NB4 (cell line): ENCODE data around the gene ICAM2.

Source experiments
- DNase-seq: peaks from one replicate; pipeline ENCODE4 v3.0.0; 2010; ENCODE audit warnings: low read depth
- H3K4me3 ChIP-seq: one replicate; pipeline ENCODE4 v1.5.1; 2011; ENCODE audit warnings: mild to moderate bottlenecking, low read depth, low read length, moderate library complexity
- CTCF ChIP-seq: IDR thresholded peaks from one replicate; pipeline ENCODE4 v1.5.1; 2012; ENCODE audit warnings: low read depth, low read length
- MAX ChIP-seq: IDR thresholded peaks from 2 replicates; pipeline ENCODE4 v1.6.1; 2011; ENCODE audit warnings: low read depth, low read length
- MYC ChIP-seq: IDR thresholded peaks from 2 replicates; pipeline ENCODE4 v1.6.1; 2011; ENCODE audit warnings: low read depth, low read length
- POLR2A ChIP-seq: IDR thresholded peaks from 2 replicates; pipeline ENCODE4 v1.6.1; 2011; ENCODE audit warnings: mild to moderate bottlenecking; ENCODE audit not compliant: insufficient read length; ENCODE audit errors: extremely low read depth

Gene ICAM2

GRCh38 chr17:64053101-64053500 lies 32.7 kb upstream of the ICAM2 start:
- no peak overlapping the region for H3K4me3 ChIP-seq
- no peak for DNase-seq
- no peak for TF ChIP-seq MYC
- no peak for TF ChIP-seq POLR2A
- no peak for TF ChIP-seq CTCF
- TF ChIP-seq MAX: no peak

GRCh38 chr17:64051153-64051552 lies 30.7 kb upstream of the ICAM2 start:
- no peak for DNase-seq
- TF ChIP-seq CTCF (no peak), POLR2A (no peak), MAX (no peak)
- H3K4me3 ChIP-seq: no peak overlapping the region

GRCh38 chr17:64048805-64049204 lies 28.4 kb upstream of the ICAM2 start:
- H3K4me3 ChIP-seq: no peak overlapping the region
- DNase-seq: no peak
- no peak for TF ChIP-seq CTCF
- TF ChIP-seq POLR2A: no peak
- no peak for TF ChIP-seq MAX
- TF ChIP-seq MYC: no peak

- no peak for TF ChIP-seq CTCF
- TF ChIP-seq POLR2A: no peak
- TF ChIP-seq MYC: no peak
- TF ChIP-seq MAX: no peak
- H3K4me3 ChIP-seq: no peak overlapping the region
- no peak for DNase-seq
Observed at GRCh38 chr17:64045176-64045575, 24.7 kb upstream of the ICAM2 start.

- no peak overlapping the region for H3K4me3 ChIP-seq
- TF ChIP-seq POLR2A (no peak), CTCF (no peak), MYC (no peak), MAX (no peak)
- no peak for DNase-seq
Observed at GRCh38 chr17:64042700-64043485, 22.5 kb upstream of the ICAM2 start.
